SU-DHL-6 (cell line): ENCODE results near the gene AKAP8.
"Not testable (repeated sequence)": the region's sequence is repeated elsewhere in the genome, so short reads cannot be mapped to it uniquely, and the experiment has no call there.

ENCODE experiments used
- H2AFZ ChIP-seq: fragments of 200-600 bp; sonication (generic); 2 replicates; pipeline ENCODE4 v1.6.1; 2014; ENCODE audit warnings: low read depth, mild to moderate bottlenecking, moderate library complexity, mixed read lengths, antibody characterized with exemption, low read length; ENCODE audit not compliant: severe bottlenecking
- H3F3A ChIP-seq: fragments of 200-600 bp; shearing (Covaris generic); 2 replicates; pipeline ENCODE4 v1.6.0; 2016; ENCODE audit warnings: antibody characterized with exemption, mild to moderate bottlenecking; ENCODE audit not compliant: insufficient read depth
- H3K27ac ChIP-seq: fragments of 200-600 bp; sonication (generic); 2 replicates; pipeline ENCODE4 v1.5.1; 2016; ENCODE audit warnings: low read depth, mild to moderate bottlenecking, low read length, moderate library complexity, mixed read lengths
- H3K27me3 ChIP-seq: fragments of 200-600 bp; sonication (generic), shearing (Covaris generic); 2 replicates; pipeline ENCODE4 v1.6.0; 2014; ENCODE audit warnings: mild to moderate bottlenecking, low read length
- H3K36me3 ChIP-seq: fragments of 200-600 bp; sonication (generic); 2 replicates; pipeline ENCODE4 v1.6.1; 2014; ENCODE audit warnings: mild to moderate bottlenecking, low read length, mixed read lengths
- H3K4me2 ChIP-seq: fragments of 300-600, 200-600 bp; shearing (Covaris generic), sonication (generic); 2 replicates; pipeline ENCODE4 v1.6.0; 2014; ENCODE audit warnings: low read length, low read depth, mild to moderate bottlenecking; ENCODE audit not compliant: poor library complexity, severe bottlenecking
- H3K4me3 ChIP-seq: fragments of 200-600 bp; sonication (generic); 2 replicates; pipeline ENCODE4 v1.5.1; 2014; ENCODE audit warnings: antibody characterized with exemption, low read length, mild to moderate bottlenecking, mixed read lengths; ENCODE audit not compliant: insufficient read depth, poor library complexity, severe bottlenecking
- H3K79me2 ChIP-seq: fragments of 200-600 bp; sonication (generic); 2 replicates; pipeline ENCODE4 v1.6.1; 2014; ENCODE audit warnings: mild to moderate bottlenecking, low read length, moderate library complexity; ENCODE audit not compliant: insufficient read depth
- H3K9ac ChIP-seq: fragments of 200-600 bp; sonication (generic); 2 replicates; pipeline ENCODE4 v1.7.0; 2014; ENCODE audit warnings: mild to moderate bottlenecking, low read length
- H3K9me2 ChIP-seq: fragments of 200-600 bp; sonication (generic); replicated peaks from 2 replicates; pipeline ENCODE4 v1.6.1; 2014; ENCODE audit warnings: low read length; ENCODE audit not compliant: insufficient read depth
- H3K9me3 ChIP-seq: fragments of 200-600 bp; sonication (generic); 2 replicates; pipeline ENCODE4 v1.6.1; 2014; ENCODE audit warnings: low read length, mixed read lengths; ENCODE audit not compliant: insufficient read depth
- H4K20me1 ChIP-seq: fragments of 200-600 bp; sonication (generic); 2 replicates; pipeline ENCODE4 v1.6.1; 2014; ENCODE audit warnings: low read depth, mild to moderate bottlenecking, antibody characterized with exemption, low read length, moderate library complexity, mixed read lengths
- EZH2phosphoT487 ChIP-seq: fragments of 200-600 bp; sonication (generic), shearing (Covaris generic); conservative IDR thresholded peaks from 2 replicates; pipeline ENCODE4 v1.6.1; 2018; ENCODE audit warnings: mild to moderate bottlenecking, antibody characterized with exemption, low read length, moderate library complexity, mixed read lengths
- TF ChIP-seq, protein P1 (sequence below): fragments of 200-600 bp; sonication (generic); IDR thresholded peaks from one replicate; pipeline ENCODE4 v1.5.1; 2017; ENCODE audit warnings: antibody characterized with exemption, mild to moderate bottlenecking, low read length, moderate library complexity; ENCODE audit not compliant: insufficient read depth, poor library complexity, severe bottlenecking

The AKAP8 gene

DNA sequence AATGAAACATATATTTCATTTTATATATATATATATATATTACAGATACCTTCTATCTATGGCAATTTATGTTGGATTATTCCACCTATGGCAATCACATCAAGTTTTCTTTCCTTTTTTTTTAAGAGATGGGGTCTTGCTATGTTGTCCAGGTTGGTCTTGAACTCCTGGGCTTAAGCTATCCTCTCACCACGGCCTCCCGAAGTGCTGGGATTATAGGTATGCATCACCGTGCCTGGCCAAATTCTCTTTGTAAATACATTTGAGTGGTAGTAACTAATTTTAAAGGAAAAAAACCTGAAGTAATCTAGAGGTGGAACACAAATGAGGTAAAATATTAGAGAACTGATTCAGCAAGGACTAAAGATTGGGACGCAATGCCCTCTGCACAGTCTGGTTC, 25.7 kb downstream of the AKAP8 start:
- H3K9me2 ChIP-seq = no peaks in the 10 kb centered on the region
- H3K27me3 ChIP-seq = no peaks in the 10 kb centered on the region
- H3K4me2 ChIP-seq = no peak overlapping the region
- H3K9me3 ChIP-seq = no peaks in the 10 kb centered on the region
- no peak for TF ChIP-seq EZH2phosphoT487
- TF ChIP-seq, protein P1, sequence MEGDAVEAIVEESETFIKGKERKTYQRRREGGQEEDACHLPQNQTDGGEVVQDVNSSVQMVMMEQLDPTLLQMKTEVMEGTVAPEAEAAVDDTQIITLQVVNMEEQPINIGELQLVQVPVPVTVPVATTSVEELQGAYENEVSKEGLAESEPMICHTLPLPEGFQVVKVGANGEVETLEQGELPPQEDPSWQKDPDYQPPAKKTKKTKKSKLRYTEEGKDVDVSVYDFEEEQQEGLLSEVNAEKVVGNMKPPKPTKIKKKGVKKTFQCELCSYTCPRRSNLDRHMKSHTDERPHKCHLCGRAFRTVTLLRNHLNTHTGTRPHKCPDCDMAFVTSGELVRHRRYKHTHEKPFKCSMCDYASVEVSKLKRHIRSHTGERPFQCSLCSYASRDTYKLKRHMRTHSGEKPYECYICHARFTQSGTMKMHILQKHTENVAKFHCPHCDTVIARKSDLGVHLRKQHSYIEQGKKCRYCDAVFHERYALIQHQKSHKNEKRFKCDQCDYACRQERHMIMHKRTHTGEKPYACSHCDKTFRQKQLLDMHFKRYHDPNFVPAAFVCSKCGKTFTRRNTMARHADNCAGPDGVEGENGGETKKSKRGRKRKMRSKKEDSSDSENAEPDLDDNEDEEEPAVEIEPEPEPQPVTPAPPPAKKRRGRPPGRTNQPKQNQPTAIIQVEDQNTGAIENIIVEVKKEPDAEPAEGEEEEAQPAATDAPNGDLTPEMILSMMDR = no peak
- no peaks in the 10 kb centered on the region for H3K79me2 ChIP-seq
- H4K20me1 ChIP-seq = no peaks in the 10 kb centered on the region
- H3K36me3 ChIP-seq = peaks cover 23% of the 10 kb centered on the region; the same call in 1 of the 2 replicates
- H2AFZ ChIP-seq = no peak overlapping the region
- no peak overlapping the region for H3K27ac ChIP-seq
- H3K9ac ChIP-seq = no peak overlapping the region
- H3K4me3 ChIP-seq = no peak overlapping the region
- H3F3A ChIP-seq = peaks cover 11% of the 10 kb centered on the region

DNA sequence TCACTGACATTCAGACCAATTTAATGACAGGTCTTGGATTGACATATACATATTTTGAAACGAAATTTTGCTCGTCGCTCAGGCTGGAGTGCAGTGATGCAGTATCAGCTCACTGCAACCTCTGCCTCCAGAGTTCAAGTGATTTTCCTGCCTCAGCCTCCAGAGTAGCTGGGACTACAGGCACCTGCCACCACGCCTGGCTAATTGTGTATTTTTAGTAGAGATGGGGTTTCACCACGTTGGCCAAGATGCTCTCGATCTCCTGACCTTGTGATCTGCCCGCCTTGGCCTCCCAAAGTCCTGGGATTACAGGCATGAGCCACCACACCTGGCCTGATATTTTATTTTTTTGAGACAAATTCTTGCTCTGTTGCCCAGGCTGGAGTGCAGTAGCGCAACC, 27.1 kb downstream of the AKAP8 start:
- not testable (repeated sequence) for H3K27ac ChIP-seq, H3K9me2 ChIP-seq, H4K20me1 ChIP-seq, H3K27me3 ChIP-seq, H3K9ac ChIP-seq, H3K4me2 ChIP-seq, H3K79me2 ChIP-seq, H3K4me3 ChIP-seq, H3K9me3 ChIP-seq, H2AFZ ChIP-seq
- Histone ChIP-seq H3K36me3 (peaks cover 13% of the 10 kb centered on the region; the same call in 1 of the 2 replicates), H3F3A (peaks cover 11% of the 10 kb centered on the region)

DNA sequence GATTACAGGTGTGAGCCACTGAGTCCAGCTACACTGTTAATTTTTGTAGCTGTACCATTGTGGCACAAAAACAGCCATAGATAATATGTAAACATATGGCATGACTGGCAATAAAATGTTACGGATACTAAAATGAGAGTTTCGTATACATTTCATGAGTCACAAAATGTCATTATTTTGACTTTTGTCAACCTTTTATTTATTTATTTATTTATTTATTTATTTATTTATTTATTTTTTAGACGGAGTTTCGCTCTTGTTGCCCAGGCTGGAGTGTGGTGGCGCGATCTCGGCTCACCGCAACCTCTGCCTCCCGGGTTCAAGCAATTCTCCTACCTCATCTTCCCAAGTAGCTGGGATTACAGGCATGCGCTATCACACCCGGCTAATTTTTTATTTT, 38.3 kb downstream of the AKAP8 start:
- H3K36me3 ChIP-seq, H3K4me2 ChIP-seq, H3K9me2 ChIP-seq, H3K4me3 ChIP-seq, H3K79me2 ChIP-seq, H3K9me3 ChIP-seq, H4K20me1 ChIP-seq, H2AFZ ChIP-seq, H3K9ac ChIP-seq, H3K27ac ChIP-seq, H3K27me3 ChIP-seq, H3F3A ChIP-seq: not testable (repeated sequence)

DNA sequence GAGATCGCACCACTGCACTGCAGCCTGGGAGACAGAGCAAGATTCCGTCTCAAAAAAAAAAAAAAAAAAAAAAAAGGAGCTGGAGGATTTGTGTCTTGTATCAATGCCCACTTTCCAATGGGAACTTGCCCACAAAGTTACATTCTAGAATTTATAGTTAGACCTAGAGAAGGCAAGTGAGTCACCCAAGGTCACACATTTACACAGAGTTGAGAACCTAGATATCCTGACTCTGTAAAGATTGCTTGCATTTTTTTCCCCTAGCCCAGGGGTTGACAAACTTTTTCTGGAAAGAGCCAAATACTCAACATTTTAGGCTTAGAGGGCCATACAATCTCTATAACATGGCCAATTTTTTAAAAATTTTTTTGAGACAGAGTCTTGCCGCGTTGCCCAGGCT, 39.5 kb downstream of the AKAP8 start:
- no peaks in the 10 kb centered on the region for H3F3A ChIP-seq

More for the DNA sequence above, 39.5 kb downstream of the AKAP8 start:
- no peak overlapping the region for H3K9ac ChIP-seq
- TF ChIP-seq, protein P1 = no peak
- no peak for TF ChIP-seq EZH2phosphoT487
- no peaks in the 10 kb centered on the region for H3K9me3 ChIP-seq
- H3K27me3 ChIP-seq = no peaks in the 10 kb centered on the region
- H3K9me2 ChIP-seq = no peaks in the 10 kb centered on the region
- no peak overlapping the region for H3K27ac ChIP-seq
- H3K36me3 ChIP-seq = no peaks in the 10 kb centered on the region
- 0 out of 2 replicates have a peak, but pooled peaks cover 4% of the 10 kb centered on the region for H3K79me2 ChIP-seq
- H2AFZ ChIP-seq = no peak overlapping the region
- no peak overlapping the region for H3K4me3 ChIP-seq
- no peak overlapping the region for H3K4me2 ChIP-seq
- no peaks in the 10 kb centered on the region for H4K20me1 ChIP-seq
